SU-DHL-6 (cell line): ENCODE results near the gene SNAP23.

Experiments
- H2AFZ ChIP-seq: fragments of 200-600 bp; sonication (generic); 2 replicates; pipeline ENCODE4 v1.6.1; 2014; ENCODE audit warnings: low read depth, mild to moderate bottlenecking, moderate library complexity, mixed read lengths, antibody characterized with exemption, low read length; ENCODE audit not compliant: severe bottlenecking
- H3F3A ChIP-seq: fragments of 200-600 bp; shearing (Covaris generic); 2 replicates; pipeline ENCODE4 v1.6.0; 2016; ENCODE audit warnings: antibody characterized with exemption, mild to moderate bottlenecking; ENCODE audit not compliant: insufficient read depth
- H3K27ac ChIP-seq: fragments of 200-600 bp; sonication (generic); 2 replicates; pipeline ENCODE4 v1.5.1; 2016; ENCODE audit warnings: low read depth, mild to moderate bottlenecking, low read length, moderate library complexity, mixed read lengths
- H3K27me3 ChIP-seq: fragments of 200-600 bp; sonication (generic), shearing (Covaris generic); 2 replicates; pipeline ENCODE4 v1.6.0; 2014; ENCODE audit warnings: mild to moderate bottlenecking, low read length
- H3K36me3 ChIP-seq: fragments of 200-600 bp; sonication (generic); 2 replicates; pipeline ENCODE4 v1.6.1; 2014; ENCODE audit warnings: mild to moderate bottlenecking, low read length, mixed read lengths
- H3K4me2 ChIP-seq: fragments of 300-600, 200-600 bp; shearing (Covaris generic), sonication (generic); 2 replicates; pipeline ENCODE4 v1.6.0; 2014; ENCODE audit warnings: low read length, low read depth, mild to moderate bottlenecking; ENCODE audit not compliant: poor library complexity, severe bottlenecking
- H3K4me3 ChIP-seq: fragments of 200-600 bp; sonication (generic); 2 replicates; pipeline ENCODE4 v1.5.1; 2014; ENCODE audit warnings: antibody characterized with exemption, low read length, mild to moderate bottlenecking, mixed read lengths; ENCODE audit not compliant: insufficient read depth, poor library complexity, severe bottlenecking
- H3K79me2 ChIP-seq: fragments of 200-600 bp; sonication (generic); 2 replicates; pipeline ENCODE4 v1.6.1; 2014; ENCODE audit warnings: mild to moderate bottlenecking, low read length, moderate library complexity; ENCODE audit not compliant: insufficient read depth
- H3K9ac ChIP-seq: fragments of 200-600 bp; sonication (generic); 2 replicates; pipeline ENCODE4 v1.7.0; 2014; ENCODE audit warnings: mild to moderate bottlenecking, low read length
- H3K9me2 ChIP-seq: fragments of 200-600 bp; sonication (generic); replicated peaks from 2 replicates; pipeline ENCODE4 v1.6.1; 2014; ENCODE audit warnings: low read length; ENCODE audit not compliant: insufficient read depth
- H3K9me3 ChIP-seq: fragments of 200-600 bp; sonication (generic); 2 replicates; pipeline ENCODE4 v1.6.1; 2014; ENCODE audit warnings: low read length, mixed read lengths; ENCODE audit not compliant: insufficient read depth
- H4K20me1 ChIP-seq: fragments of 200-600 bp; sonication (generic); 2 replicates; pipeline ENCODE4 v1.6.1; 2014; ENCODE audit warnings: low read depth, mild to moderate bottlenecking, antibody characterized with exemption, low read length, moderate library complexity, mixed read lengths
- CTCF ChIP-seq: fragments of 200-600 bp; sonication (generic); IDR thresholded peaks from one replicate; pipeline ENCODE4 v1.5.1; 2017; ENCODE audit warnings: antibody characterized with exemption, mild to moderate bottlenecking, low read length, moderate library complexity; ENCODE audit not compliant: insufficient read depth, poor library complexity, severe bottlenecking
- EZH2phosphoT487 ChIP-seq: fragments of 200-600 bp; sonication (generic), shearing (Covaris generic); conservative IDR thresholded peaks from 2 replicates; pipeline ENCODE4 v1.6.1; 2018; ENCODE audit warnings: mild to moderate bottlenecking, antibody characterized with exemption, low read length, moderate library complexity, mixed read lengths

The SNAP23 gene

GRCh38 chr15:42510258-42511006 is 15.0 kb downstream of the SNAP23 start:
- Histone ChIP-seq H3K4me2 (no peak overlapping the region), H3K27me3 (no peaks in the 10 kb centered on the region), H2AFZ (no peak overlapping the region)

GRCh38 chr15:42511007-42511391 is 15.6 kb downstream of the SNAP23 start:
- no peaks in the 10 kb centered on the region for H3K9me2 ChIP-seq
- 0 out of 2 replicates have a peak, but pooled peaks cover 3% of the 10 kb centered on the region for H3F3A ChIP-seq
- H3K27ac ChIP-seq = no peak overlapping the region
- H3K4me2 ChIP-seq = no peak overlapping the region
- H3K79me2 ChIP-seq = peaks cover 14% of the 10 kb centered on the region; the same call in 1 of the 2 replicates
- no peaks in the 10 kb centered on the region for H3K9me3 ChIP-seq
- H3K9ac ChIP-seq = no peak overlapping the region
- H2AFZ ChIP-seq = no peak overlapping the region
- no peak overlapping the region for H3K4me3 ChIP-seq
- peaks cover 12% of the 10 kb centered on the region; the same call in 1 of the 2 replicates for H3K36me3 ChIP-seq
- H4K20me1 ChIP-seq = 0 out of 2 replicates have a peak, but pooled peaks cover 4% of the 10 kb centered on the region
- no peaks in the 10 kb centered on the region for H3K27me3 ChIP-seq
- TF ChIP-seq EZH2phosphoT487 (no peak), CTCF (no peak)

More at GRCh38 chr15:42510258-42511006, 15.0 kb downstream of the SNAP23 start:
- Histone ChIP-seq H4K20me1 (0 out of 2 replicates have a peak, but pooled peaks cover 4% of the 10 kb centered on the region), H3K9me3 (no peaks in the 10 kb centered on the region), H3F3A (0 out of 2 replicates have a peak, but pooled peaks cover 3% of the 10 kb centered on the region), H3K9me2 (no peaks in the 10 kb centered on the region), H3K4me3 (no peak overlapping the region), H3K36me3 (peaks cover 7% of the 10 kb centered on the region; the same call in 1 of the 2 replicates), H3K27ac (no peak overlapping the region), H3K79me2 (peaks cover 15% of the 10 kb centered on the region; the same call in 1 of the 2 replicates), H3K9ac (no peak overlapping the region)
- TF ChIP-seq CTCF (no peak), EZH2phosphoT487 (no peak)

GRCh38 chr15:42523331-42523730 is 27.9 kb downstream of the SNAP23 start:
- Histone ChIP-seq H4K20me1 (no peaks in the 10 kb centered on the region), H3K79me2 (no peaks in the 10 kb centered on the region), H3K27ac (no peak overlapping the region), H3K4me3 (no peak overlapping the region), H3K9ac (no peak overlapping the region), H2AFZ (no peak overlapping the region), H3K9me2 (no peaks in the 10 kb centered on the region), H3K9me3 (no peaks in the 10 kb centered on the region), H3F3A (peaks cover 12% of the 10 kb centered on the region; the same call in 1 of the 2 replicates), H3K36me3 (peaks cover 5% of the 10 kb centered on the region; the same call in 1 of the 2 replicates), H3K4me2 (no peak overlapping the region), H3K27me3 (no peaks in the 10 kb centered on the region)
- TF ChIP-seq CTCF = no peak
- no peak for TF ChIP-seq EZH2phosphoT487
